Activated CD4-positive, alpha-beta memory T cell treated with anti-CD3 and anti-CD28 coated beads, Interleukin-2, amount 10 ng/mL, durations not matched to agents 7 days and 5 days (primary cell): Measurements from ENCODE around the gene PRKCH. TPM values are rescaled to one million over a fixed set of nuclear protein-coding genes. Genes with fewer than 3 reads are reported as not detected.
A peak's percentile ranks its signal among the peaks of the same experiment; 100 is the strongest.

Experiments
- CTCF ChIA-PET: fragments of 350-600 bp; sonication (Branson Sonifier 250); formaldehyde crosslinking; loops from one replicate; lab custom pipeline; 2021; ENCODE audit warnings: antibody characterized with exemption, inconsistent platforms; lab: Charles Lee
- POLR2A ChIA-PET: fragments of 350-600 bp; sonication (Branson Sonifier 250); formaldehyde crosslinking; loops from one replicate; lab custom pipeline; 2021; ENCODE audit warnings: antibody characterized with exemption; lab: Charles Lee
- DNase-seq: peaks from one replicate; pipeline ENCODE4 v3.0.0-alpha.2; 2020
- H3K27ac Mint-ChIP-seq: one replicate; pipeline ENCODE4 v1.8.0; 2021; ENCODE audit warnings: mild to moderate bottlenecking, mixed read lengths
- H3K27me3 Mint-ChIP-seq: one replicate; pipeline ENCODE4 v1.8.0; 2021; ENCODE audit warnings: mixed read lengths
- H3K36me3 Mint-ChIP-seq: one replicate; pipeline ENCODE4 v1.8.0; 2021; ENCODE audit warnings: low read depth, mixed read lengths
- H3K4me1 Mint-ChIP-seq: one replicate; pipeline ENCODE4 v1.8.0; 2021; ENCODE audit warnings: mixed read lengths
- H3K4me3 Mint-ChIP-seq: one replicate; pipeline ENCODE4 v1.8.0; 2021; ENCODE audit warnings: mild to moderate bottlenecking, mixed read lengths
- H3K9me3 Mint-ChIP-seq: one replicate; pipeline ENCODE4 v1.8.0; 2021; ENCODE audit warnings: mixed read lengths
- total RNA-seq, 2 experiments: library from RNA; stranded (reverse); gene quantifications; one replicate each; pipeline ENCODE4 v1.2.3, GENCODE V29; 2021

Gene PRKCH
- total RNA-seq, 2 experiments from 2014 or later: 186 to 195 TPM

DNA sequence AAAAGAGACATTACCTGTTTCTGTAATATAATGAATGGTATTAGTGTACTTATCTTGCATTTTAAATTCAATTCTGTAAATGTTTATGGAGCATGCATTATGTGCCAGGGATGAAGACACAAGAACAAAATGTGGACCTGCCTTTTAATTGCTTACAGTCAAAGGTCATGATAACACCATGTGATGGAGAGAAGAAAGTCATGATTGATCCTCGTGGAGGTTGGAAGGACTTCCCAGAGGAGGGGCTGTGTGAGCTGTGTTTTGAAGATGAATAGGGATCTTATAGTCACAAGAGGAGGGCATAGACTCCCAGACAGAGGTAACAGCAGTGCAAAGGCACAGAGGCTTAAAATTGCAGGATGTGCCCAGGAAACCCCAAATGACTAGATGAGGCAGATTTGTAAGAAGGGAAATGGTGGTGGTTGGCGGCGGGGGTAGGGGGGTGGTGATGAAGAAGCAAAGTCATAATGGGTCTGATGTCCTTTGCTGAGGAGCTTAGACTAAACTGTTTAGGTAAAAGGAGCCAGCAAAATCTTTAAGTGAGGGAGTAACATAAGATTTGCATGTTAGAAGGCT, 151.5 kb downstream of the PRKCH start:
- Mint-ChIP-seq H3K36me3 (peaks cover 59% of the 10 kb centered on the region), H3K27me3 (no peaks in the 10 kb centered on the region)

DNA sequence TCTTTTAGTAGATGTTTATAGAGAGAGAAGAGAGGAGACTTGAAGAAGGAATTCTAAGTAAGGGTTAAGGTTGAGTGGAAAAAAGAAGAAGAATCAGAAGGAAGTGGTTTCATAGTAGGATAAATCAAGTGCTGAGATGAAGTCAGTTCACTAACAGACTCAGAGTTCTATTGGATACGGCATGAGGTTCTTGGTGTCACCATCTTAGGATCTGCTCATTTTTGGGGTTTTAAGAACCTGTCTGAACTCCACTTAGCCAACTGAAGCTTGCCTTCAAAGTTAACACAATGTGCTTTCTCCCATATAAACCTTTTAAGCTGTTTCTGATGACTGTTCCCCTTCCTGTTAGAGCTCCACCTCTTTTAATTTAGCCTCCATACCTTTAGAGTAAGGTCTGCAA, 152.6 kb downstream of the PRKCH start:
- POLR2A ChIA-PET: interaction anchor here (0.9 to 8.6 kb wide), 9 partner anchors 13 to 255 kb away, joined by 3 to 80 read pairs (median 25); partner anchors contain the start of genes HIF1A and PRKCH
- no peak for DNase-seq
- H3K4me3 Mint-ChIP-seq: no peak overlapping the region
- no peaks in the 10 kb centered on the region for H3K27me3 Mint-ChIP-seq
- peaks cover 95% of the 10 kb centered on the region for H3K4me1 Mint-ChIP-seq
- peaks cover 58% of the 10 kb centered on the region for H3K36me3 Mint-ChIP-seq
- H3K9me3 Mint-ChIP-seq: no peaks in the 10 kb centered on the region
- CTCF ChIA-PET: interaction anchor here (0.8 to 2.9 kb wide), 8 partner anchors 26 to 363 kb away, joined by 3 to 16 read pairs (median 4); partner anchors contain the start of gene HIF1A
- peak overlapping the region; percentile 88 for H3K27ac Mint-ChIP-seq

More for the DNA sequence above, 151.5 kb downstream of the PRKCH start:
- Mint-ChIP-seq H3K4me1 (peaks cover 87% of the 10 kb centered on the region), H3K4me3 (peak overlapping the region; percentile 74), H3K9me3 (no peaks in the 10 kb centered on the region), H3K27ac (peak overlapping the region; percentile 88)
- CTCF ChIA-PET: interaction anchor here (0.8 to 1.7 kb wide), 4 partner anchors 12 to 365 kb away, joined by 3 to 7 read pairs (median 4); no protein-coding TSS in a partner anchor
- DNase-seq: peak; percentile 88
- POLR2A ChIA-PET: interaction anchor here (1.0 to 8.6 kb wide), 15 partner anchors 12 to 257 kb away, joined by 3 to 80 read pairs (median 5); partner anchors contain the start of genes HIF1A and PRKCH

GRCh38 chr14:61474701-61475100, 153.3 kb downstream of the PRKCH start:
- ChIA-PET CTCF (interaction anchor here (0.9 to 7.2 kb wide), 19 partner anchors 9 to 362 kb away, joined by 3 to 37 read pairs (median 5); partner anchors contain the start of gene HIF1A), POLR2A (interaction anchor here (0.9 to 8.6 kb wide), 8 partner anchors 23 to 255 kb away, joined by 3 to 80 read pairs (median 34); partner anchors contain the start of genes HIF1A and PRKCH)
- Mint-ChIP-seq H3K4me3 (no peak overlapping the region), H3K9me3 (no peaks in the 10 kb centered on the region), H3K36me3 (peaks cover 58% of the 10 kb centered on the region), H3K27ac (peak overlapping the region; percentile 89), H3K27me3 (no peaks in the 10 kb centered on the region), H3K4me1 (peaks cover 95% of the 10 kb centered on the region)
- no peak for DNase-seq

GRCh38 chr14:61475316-61475715, 153.9 kb downstream of the PRKCH start:
- ChIA-PET CTCF (interaction anchor here (0.7 to 7.2 kb wide), 32 partner anchors 9 to 362 kb away, joined by 3 to 37 read pairs (median 4); partner anchors contain the start of gene HIF1A), POLR2A (interaction anchor here (1.1 to 8.6 kb wide), 13 partner anchors 9 to 254 kb away, joined by 3 to 80 read pairs (median 14); partner anchors contain the start of genes HIF1A and PRKCH)
- H3K27ac Mint-ChIP-seq: peak overlapping the region; percentile 89
- H3K27me3 Mint-ChIP-seq: no peaks in the 10 kb centered on the region
- peaks cover 54% of the 10 kb centered on the region for H3K36me3 Mint-ChIP-seq
- H3K9me3 Mint-ChIP-seq: no peaks in the 10 kb centered on the region
- DNase-seq: no peak
- H3K4me3 Mint-ChIP-seq: no peak overlapping the region
- peaks cover 95% of the 10 kb centered on the region for H3K4me1 Mint-ChIP-seq

GRCh38 chr14:61476105-61476753, 154.8 kb downstream of the PRKCH start:
- Mint-ChIP-seq H3K36me3 (peaks cover 54% of the 10 kb centered on the region), H3K9me3 (no peaks in the 10 kb centered on the region), H3K27me3 (no peaks in the 10 kb centered on the region), H3K4me3 (peak overlapping the region; percentile 56), H3K4me1 (peaks cover 95% of the 10 kb centered on the region), H3K27ac (peak overlapping the region; percentile 89)
- ChIA-PET POLR2A (interaction anchor here (0.6 to 8.6 kb wide), 26 partner anchors 10 to 362 kb away, joined by 3 to 80 read pairs (median 5); partner anchors contain the start of genes HIF1A, PRKCH and SNAPC1), CTCF (interaction anchor here (0.8 to 7.2 kb wide), 35 partner anchors 14 to 361 kb away, joined by 3 to 37 read pairs (median 4); partner anchors contain the start of genes HIF1A and TMEM30B)
- no peak for DNase-seq

DNA sequence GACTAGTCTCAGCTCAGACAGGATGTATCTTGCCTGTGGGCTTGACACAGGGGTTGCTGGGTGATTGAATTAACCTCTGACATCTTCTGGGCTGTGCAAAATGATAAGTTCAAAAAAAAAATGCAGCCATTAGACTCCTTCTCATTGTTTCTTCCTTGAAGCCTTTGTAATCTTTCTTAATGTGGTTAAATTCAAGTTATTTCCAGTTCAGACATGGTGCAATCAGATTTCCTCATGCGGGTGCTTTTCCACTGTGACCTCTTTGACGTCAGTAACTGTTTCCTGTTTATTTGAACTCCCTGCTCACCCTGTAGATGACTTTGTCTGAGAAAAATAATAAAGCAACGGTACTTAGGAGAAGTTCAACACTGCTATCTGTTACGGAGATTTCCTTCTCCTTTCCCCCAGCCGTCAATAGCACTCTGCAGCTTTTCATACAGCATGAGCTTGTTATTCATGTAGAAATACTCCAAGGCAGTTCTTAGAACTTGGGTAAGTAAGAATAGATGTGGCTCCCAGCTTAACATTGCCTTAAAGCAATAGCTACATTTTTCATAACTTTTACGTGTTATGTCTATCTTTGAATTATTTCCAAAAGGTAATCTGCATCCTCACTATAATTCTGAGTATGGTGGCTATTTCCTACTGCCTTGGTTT, 155.5 kb downstream of the PRKCH start:
- peak; percentile 75 for DNase-seq
- Mint-ChIP-seq H3K9me3 (no peaks in the 10 kb centered on the region), H3K36me3 (peaks cover 55% of the 10 kb centered on the region), H3K27ac (peak overlapping the region; percentile 89), H3K4me1 (peaks cover 93% of the 10 kb centered on the region), H3K27me3 (no peaks in the 10 kb centered on the region), H3K4me3 (peak overlapping the region; percentile 70)
- ChIA-PET CTCF (interaction anchor here (1.1 to 7.2 kb wide), 16 partner anchors 13 to 360 kb away, joined by 3 to 37 read pairs (median 4); partner anchors contain the start of gene TMEM30B), POLR2A (interaction anchor here (0.6 to 8.6 kb wide), 31 partner anchors 14 to 361 kb away, joined by 3 to 80 read pairs (median 5); partner anchors contain the start of genes HIF1A, PRKCH and SNAPC1)

DNA sequence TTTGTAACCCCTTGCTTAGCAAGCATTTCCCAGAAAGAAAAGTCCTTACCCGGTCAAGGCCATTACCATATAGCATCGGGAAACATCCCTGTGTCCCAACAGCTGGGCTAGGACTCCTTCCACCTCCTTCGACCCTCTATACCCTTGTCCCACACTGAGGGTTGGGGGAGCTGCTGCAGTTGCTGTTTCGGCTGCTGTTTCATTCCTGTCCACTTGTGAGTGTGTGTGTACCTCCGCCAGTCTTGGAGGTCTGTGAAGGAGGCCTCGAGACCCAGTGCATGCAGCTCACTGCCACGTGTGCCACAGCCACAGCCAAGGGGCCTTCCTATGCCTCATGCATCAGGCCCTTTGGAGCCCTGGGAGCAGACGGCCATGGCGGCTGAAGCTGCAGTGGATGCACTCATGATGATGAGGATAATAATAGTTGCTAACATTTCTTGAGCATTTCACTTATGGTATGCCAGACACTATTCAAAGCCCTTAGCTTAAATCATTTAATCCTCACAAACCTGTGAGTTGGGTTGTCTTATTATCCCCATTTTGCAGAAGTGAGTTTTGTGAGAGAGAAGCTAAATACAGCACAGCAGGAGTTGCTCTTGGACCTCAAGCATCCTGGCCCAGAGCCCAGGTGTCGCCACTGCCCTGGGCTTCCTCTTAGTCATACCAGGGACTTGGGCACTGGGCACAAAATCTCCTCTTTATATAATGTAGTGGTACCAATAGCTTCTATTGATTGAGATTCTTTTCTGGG, 156.5 kb downstream of the PRKCH start:
- ChIA-PET CTCF (interaction anchor here (0.5 to 7.2 kb wide), 13 partner anchors 15 to 359 kb away, joined by 3 to 37 read pairs (median 3); no protein-coding TSS in a partner anchor), POLR2A (interaction anchor here (0.6 to 8.6 kb wide), 26 partner anchors 11 to 253 kb away, joined by 3 to 80 read pairs (median 4); partner anchors contain the start of genes HIF1A and PRKCH)
- no peaks in the 10 kb centered on the region for H3K9me3 Mint-ChIP-seq
- peak overlapping the region; percentile 89 for H3K27ac Mint-ChIP-seq
- peaks cover 89% of the 10 kb centered on the region for H3K4me1 Mint-ChIP-seq
- no peaks in the 10 kb centered on the region for H3K27me3 Mint-ChIP-seq
- DNase-seq: peak; percentile 45
- peak overlapping the region; percentile 70 for H3K4me3 Mint-ChIP-seq
- peaks cover 62% of the 10 kb centered on the region for H3K36me3 Mint-ChIP-seq

- Mint-ChIP-seq H3K27me3 (no peaks in the 10 kb centered on the region), H3K4me1 (peaks cover 85% of the 10 kb centered on the region), H3K27ac (peak overlapping the region; percentile 89), H3K9me3 (no peaks in the 10 kb centered on the region), H3K36me3 (peaks cover 63% of the 10 kb centered on the region), H3K4me3 (peak overlapping the region; percentile 70)
- DNase-seq: peak; percentile 53
- ChIA-PET CTCF (interaction anchor here (1.1 to 7.2 kb wide), 5 partner anchors 19 to 358 kb away, joined by 3 to 37 read pairs (median 5); no protein-coding TSS in a partner anchor), POLR2A (interaction anchor here (0.7 to 8.6 kb wide), 16 partner anchors 10 to 332 kb away, joined by 3 to 80 read pairs (median 6); partner anchors contain the start of gene HIF1A)
These were observed 157.6 kb downstream of the PRKCH start for GRCh38 chr14:61478971-61479473.

DNA sequence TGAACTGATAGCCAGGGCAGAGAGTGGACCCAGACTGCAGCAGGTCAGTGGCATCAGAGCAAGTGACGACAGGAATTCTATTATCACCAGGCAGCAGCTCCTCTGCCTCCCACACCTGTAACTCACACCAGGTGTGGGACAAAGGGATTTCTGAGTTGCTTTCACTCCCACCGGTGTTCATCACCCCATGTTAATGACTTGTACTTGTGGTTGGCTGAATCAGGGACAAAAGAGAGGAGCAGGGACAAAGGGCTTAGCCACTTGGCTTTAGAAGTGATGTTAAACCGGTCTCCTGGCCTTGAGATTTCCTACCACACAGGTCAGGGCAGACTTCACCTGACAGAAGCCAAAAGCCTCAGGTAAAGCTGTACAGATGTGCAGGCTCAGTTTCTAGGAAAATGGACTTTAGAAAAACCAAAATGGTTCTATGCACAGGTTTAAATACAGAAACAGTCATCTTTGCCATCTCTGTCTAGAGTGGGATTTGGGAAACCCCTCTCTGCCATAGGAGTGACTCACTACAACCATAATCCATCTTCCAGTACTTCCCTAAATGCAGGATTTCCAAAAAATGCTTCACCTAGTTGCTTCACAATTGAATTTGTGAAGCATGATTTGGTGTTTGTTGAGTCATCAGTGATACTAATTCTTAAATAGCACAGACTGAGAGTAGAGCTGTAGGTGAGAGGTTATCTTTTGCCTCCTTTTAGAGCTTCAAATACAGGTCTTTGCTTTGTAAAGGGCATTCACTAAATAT, 158.5 kb downstream of the PRKCH start:
- H3K36me3 Mint-ChIP-seq: peaks cover 63% of the 10 kb centered on the region
- peak overlapping the region; percentile 70 for H3K4me3 Mint-ChIP-seq
- ChIA-PET POLR2A (interaction anchor here (0.7 to 8.6 kb wide), 14 partner anchors 8 to 282 kb away, joined by 3 to 80 read pairs (median 6); partner anchors contain the start of genes HIF1A and SNAPC1), CTCF (interaction anchor here (0.5 to 7.2 kb wide), 5 partner anchors 9 to 357 kb away, joined by 3 to 37 read pairs (median 4); no protein-coding TSS in a partner anchor)
- peak overlapping the region; percentile 89 for H3K27ac Mint-ChIP-seq
- peaks cover 76% of the 10 kb centered on the region for H3K4me1 Mint-ChIP-seq
- no peaks in the 10 kb centered on the region for H3K9me3 Mint-ChIP-seq
- no peak for DNase-seq
- no peaks in the 10 kb centered on the region for H3K27me3 Mint-ChIP-seq

DNA sequence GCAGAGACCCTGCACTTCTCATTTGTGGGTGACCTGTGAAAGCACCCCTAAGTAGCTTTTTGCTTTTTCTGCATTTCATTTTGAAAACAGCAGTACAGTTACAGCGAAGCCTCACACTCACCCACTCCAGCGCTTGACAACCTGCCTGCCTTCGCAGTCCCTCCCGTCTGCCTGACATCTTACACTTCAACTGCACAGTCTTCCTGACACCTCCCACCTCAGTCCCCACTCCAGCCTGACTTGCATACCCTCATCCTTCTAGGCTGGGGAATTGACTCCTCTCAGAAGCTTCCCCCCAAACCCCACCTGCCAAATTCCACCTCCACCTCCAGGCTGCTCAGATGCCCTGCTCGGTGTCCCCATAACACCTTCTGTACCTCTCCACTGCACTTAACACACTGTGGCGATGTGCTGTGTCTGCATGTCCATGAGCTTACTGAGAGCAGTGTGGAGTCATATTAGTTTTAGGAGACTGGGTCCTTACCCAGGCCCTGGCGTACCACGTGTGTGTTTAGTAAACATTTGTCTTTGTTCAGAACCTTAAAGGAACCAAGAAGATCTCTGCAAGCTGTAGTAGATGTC, 159.4 kb downstream of the PRKCH start:
- H3K27me3 Mint-ChIP-seq: no peaks in the 10 kb centered on the region
- POLR2A ChIA-PET: interaction anchor here (0.7 to 7.3 kb wide), 6 partner anchors 9 to 281 kb away, joined by 3 to 62 read pairs (median 8); partner anchors contain the start of genes HIF1A and SNAPC1
- H3K4me3 Mint-ChIP-seq: no peak overlapping the region
- no peaks in the 10 kb centered on the region for H3K9me3 Mint-ChIP-seq
- CTCF ChIA-PET: interaction anchor here (1.8 to 7.2 kb wide), 2 partner anchors 10 to 356 kb away, joined by 4 to 37 read pairs; no protein-coding TSS in a partner anchor
- peaks cover 70% of the 10 kb centered on the region for H3K4me1 Mint-ChIP-seq
- H3K27ac Mint-ChIP-seq: peak overlapping the region; percentile 57
- DNase-seq: no peak
- H3K36me3 Mint-ChIP-seq: peaks cover 66% of the 10 kb centered on the region
